Transverse colon (tissue), 4 donors: ENCODE measurements around the gene TNKS2.

Experiments used
- POLR2A ChIP-seq: fragments of 450-650 bp; IDR thresholded peaks from one replicate; pipeline ENCODE4 v1.6.1; 2016; ENCODE audit warnings: antibody characterized with exemption, mild to moderate bottlenecking, moderate library complexity
- POLR2AphosphoS5 ChIP-seq, 3 donors: sonication (generic); formaldehyde crosslinking; IDR thresholded peaks; one replicate each; pipeline ENCODE4 v1.6.1; 2016; ENCODE audit warnings: antibody characterized with exemption in 3 of 3
- TF ChIP-seq, protein P1 (sequence below), 5 experiments: fragments of 200-600 bp in 3 of 5; fragments of 450-650 bp in 2 of 5; sonication (generic) in 3 of 5; IDR thresholded peaks; 1 replicate in 2 of 5; 2 replicates in 3 of 5; pipeline ENCODE4 v1.5.1; 2016 to 2017; ENCODE audit warnings: antibody characterized with exemption in 5 of 5, inconsistent platforms in 3 of 5, mild to moderate bottlenecking in 2 of 5, moderate library complexity in 1 of 5

- TF ChIP-seq, protein P1, sequence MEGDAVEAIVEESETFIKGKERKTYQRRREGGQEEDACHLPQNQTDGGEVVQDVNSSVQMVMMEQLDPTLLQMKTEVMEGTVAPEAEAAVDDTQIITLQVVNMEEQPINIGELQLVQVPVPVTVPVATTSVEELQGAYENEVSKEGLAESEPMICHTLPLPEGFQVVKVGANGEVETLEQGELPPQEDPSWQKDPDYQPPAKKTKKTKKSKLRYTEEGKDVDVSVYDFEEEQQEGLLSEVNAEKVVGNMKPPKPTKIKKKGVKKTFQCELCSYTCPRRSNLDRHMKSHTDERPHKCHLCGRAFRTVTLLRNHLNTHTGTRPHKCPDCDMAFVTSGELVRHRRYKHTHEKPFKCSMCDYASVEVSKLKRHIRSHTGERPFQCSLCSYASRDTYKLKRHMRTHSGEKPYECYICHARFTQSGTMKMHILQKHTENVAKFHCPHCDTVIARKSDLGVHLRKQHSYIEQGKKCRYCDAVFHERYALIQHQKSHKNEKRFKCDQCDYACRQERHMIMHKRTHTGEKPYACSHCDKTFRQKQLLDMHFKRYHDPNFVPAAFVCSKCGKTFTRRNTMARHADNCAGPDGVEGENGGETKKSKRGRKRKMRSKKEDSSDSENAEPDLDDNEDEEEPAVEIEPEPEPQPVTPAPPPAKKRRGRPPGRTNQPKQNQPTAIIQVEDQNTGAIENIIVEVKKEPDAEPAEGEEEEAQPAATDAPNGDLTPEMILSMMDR (IDR thresholded peaks at IDR 0.05) = no peak
- no peak for TF ChIP-seq POLR2A
- TF ChIP-seq POLR2AphosphoS5 (IDR thresholded peaks at IDR 0.05) = no peak
Observed at GRCh38 chr10:91843083-91843482, 44.9 kb downstream of the TNKS2 start.
